ENCODE data around the gene CTDSP2.
"Not testable (repeated sequence)": the region's sequence is repeated elsewhere in the genome, so short reads cannot be mapped to it uniquely, and the experiment has no call there.

CTDSP2 gene

DNA sequence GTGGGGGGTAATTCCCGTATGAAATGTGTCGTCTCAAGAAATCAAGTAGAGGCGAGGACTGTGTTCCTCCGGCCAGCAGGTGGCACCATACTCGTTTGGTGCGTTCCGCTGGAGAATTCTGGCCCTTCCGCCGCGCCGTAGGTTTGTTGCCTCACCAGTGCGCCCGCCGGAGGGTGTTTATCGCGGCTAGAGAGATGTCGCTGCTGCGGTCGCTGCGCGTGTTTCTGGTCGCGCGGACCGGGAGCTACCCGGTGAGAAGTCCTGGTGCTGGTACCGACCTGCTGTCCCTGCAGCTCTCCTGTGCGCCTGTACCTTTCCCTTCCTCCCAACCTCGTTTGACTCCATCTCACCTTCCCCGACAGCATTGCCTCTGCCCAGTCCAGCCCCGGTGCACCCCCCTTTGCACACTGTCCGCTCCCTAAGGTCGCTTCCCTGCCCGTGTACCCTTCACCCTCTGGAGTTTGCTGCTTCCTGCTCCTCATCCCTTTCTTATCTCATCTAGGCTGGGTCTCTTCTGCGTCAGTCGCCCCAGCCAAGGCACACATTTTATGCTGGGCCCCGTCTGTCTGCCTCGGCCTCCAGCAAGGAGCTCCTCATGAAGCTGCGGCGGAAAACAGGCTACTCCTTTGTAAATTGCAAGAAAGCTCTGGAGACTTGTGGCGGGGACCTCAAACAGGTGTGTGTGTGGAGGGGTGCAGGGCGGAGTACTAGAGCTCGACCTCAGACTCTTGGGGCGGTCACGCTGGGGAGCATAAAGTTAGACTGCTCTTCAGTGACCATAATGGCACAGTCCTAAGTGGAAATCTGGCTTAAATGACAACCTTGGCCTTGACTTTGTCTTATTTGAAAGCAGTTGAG is 63.7 kb downstream of the CTDSP2 start, which contains the start of gene TSFM:
Gene TSFM (plus strand): TSS at position 180 of the 858 bp plus-strand sequence. CDS start 15 bp downstream, at position 195.
- peak; percentile 91 for DNase-seq (ENCODE audit: low spot score)

GRCh38 chr12:57782243-57782607 is 64.3 kb downstream of the CTDSP2 start:
- no peak for DNase-seq (ENCODE audit: low spot score)

- DNase-seq (ENCODE audit: low spot score), result no peak
These were observed 64.7 kb downstream of the CTDSP2 start for GRCh38 chr12:57781801-57782200.

- DNase-seq (ENCODE audit: low spot score), result no peak
These were observed 65.3 kb downstream of the CTDSP2 start for GRCh38 chr12:57781244-57781643.

DNA sequence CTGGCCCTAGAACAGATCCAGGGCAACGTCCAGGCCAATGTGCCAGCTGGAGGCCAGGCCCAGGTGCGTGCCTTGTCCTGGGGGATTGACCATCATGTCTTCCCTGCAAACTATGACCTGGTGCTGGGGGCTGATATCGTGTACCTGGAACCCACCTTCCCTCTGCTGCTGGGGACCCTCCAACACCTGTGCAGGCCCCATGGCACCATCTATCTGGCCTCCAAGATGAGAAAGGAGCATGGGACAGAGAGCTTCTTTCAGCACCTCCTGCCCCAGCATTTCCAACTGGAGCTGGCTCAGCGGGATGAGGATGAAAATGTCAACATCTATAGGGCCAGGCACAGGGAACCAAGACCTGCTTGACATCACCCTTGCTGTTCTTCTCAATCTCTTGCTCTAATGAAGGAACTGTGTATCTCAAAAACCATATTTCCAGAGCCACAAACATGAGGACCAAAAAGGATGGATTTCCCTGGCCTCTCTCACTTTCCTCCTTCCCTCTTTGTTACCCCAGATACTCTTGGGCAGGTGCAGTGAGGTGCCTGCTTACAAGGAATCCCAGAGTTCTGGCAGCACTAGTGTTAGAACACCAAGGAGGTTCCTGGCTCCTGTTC is 66.1 kb downstream of the CTDSP2 start:
- DNase-seq (ENCODE audit: low spot score), result no peak

DNA sequence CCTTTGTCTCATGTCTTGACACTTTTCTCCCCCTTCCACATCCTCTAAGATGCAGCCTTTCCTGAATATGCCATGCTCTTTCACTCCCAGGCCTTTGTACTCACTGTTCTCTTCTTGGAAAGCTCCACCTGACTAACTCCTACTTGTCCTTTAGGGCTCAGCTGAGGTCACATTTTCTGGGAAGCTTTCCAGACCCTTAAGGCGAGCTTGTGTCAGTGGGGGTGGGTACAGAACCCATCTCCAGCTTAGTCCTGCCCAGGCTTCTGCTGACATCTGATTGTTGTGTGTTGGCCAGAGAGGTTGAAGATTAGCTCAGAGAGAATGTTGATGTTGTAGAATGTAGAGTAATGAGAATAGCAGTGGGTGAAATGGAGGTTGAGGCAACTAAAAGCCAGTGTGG is 66.8 kb downstream of the CTDSP2 start:
- no peak for DNase-seq (ENCODE audit: low spot score)

GRCh38 chr12:57777911-57778310 is 68.6 kb downstream of the CTDSP2 start:
- DNase-seq (ENCODE audit: low spot score), result no peak

GRCh38 chr12:57777367-57777766 is 69.2 kb downstream of the CTDSP2 start:
- no peak for DNase-seq (ENCODE audit: low spot score)

DNA sequence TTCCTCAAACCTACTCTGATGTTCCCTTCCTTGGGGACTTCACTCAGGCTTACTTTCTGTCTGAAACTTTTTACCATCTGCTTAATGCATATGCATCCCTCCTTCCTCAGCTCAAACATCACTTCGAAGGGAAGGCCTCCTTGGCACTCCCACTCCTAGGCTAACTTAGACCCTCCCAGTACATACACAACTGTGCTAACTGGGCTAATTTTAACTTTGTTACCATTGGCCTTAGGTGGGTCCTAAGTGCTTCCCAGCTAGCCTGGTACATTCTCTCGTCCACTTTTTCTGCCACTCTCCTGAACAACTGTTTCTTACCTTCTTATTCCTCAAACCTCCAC is 70.3 kb downstream of the CTDSP2 start:
- no peak for DNase-seq (ENCODE audit: low spot score)

- DNase-seq (ENCODE audit: low spot score), result no peak
These were observed 70.8 kb downstream of the CTDSP2 start for GRCh38 chr12:57775563-57776246.

GRCh38 chr12:57775044-57775443 is 71.5 kb downstream of the CTDSP2 start:
- no peak for DNase-seq (ENCODE audit: low spot score)

- not testable (repeated sequence) for DNase-seq (ENCODE audit: low spot score)
These were observed 71.9 kb downstream of the CTDSP2 start for GRCh38 chr12:57774634-57775033.

GRCh38 chr12:57772429-57773322 is 73.9 kb downstream of the CTDSP2 start, which contains the start of gene EEF1AKMT3:
Gene EEF1AKMT3 (plus strand): TSS chr12:57772614. CDS start chr12:57772725, 111 bp downstream.
- no peak for DNase-seq (ENCODE audit: low spot score)

GRCh38 chr12:57771873-57772428 is 74.6 kb downstream of the CTDSP2 start, which contains the start of gene METTL1:
Gene METTL1 (minus strand): TSS chr12:57772105. CDS start chr12:57772083, 22 bp downstream.
- peak; percentile 98 for DNase-seq (ENCODE audit: low spot score)

DNA sequence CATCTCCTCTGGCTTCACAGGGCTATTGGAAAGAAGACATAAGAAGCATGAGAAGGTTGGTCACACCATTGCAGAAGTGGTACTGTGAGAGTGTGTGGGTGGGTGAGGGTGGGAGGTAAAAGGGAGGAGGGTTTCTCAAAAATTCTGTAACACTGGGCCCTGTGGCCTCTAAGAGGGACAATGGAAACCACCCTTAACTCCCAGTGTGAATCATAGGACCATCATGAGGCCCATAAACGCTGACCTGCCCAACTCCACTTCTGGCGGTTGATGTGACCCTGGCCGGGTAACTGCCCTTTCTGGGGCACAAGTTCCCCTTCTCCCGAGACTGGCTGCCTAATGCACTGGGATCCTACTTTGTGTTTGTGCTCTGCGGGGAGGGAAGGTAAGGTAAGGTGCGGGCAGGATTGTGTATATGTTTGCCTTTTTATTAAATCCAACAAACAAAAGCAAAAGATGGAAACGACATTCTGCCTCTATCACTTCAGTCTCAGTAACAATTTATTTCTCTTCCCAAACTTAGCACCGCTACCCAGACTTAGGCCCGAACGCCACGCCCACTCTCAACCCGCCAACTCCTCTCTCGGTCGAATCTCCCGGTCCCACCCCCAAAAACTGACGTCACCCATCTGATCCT is 75.2 kb downstream of the CTDSP2 start:
- DNase-seq (ENCODE audit: low spot score), result peak; percentile 93

DNA sequence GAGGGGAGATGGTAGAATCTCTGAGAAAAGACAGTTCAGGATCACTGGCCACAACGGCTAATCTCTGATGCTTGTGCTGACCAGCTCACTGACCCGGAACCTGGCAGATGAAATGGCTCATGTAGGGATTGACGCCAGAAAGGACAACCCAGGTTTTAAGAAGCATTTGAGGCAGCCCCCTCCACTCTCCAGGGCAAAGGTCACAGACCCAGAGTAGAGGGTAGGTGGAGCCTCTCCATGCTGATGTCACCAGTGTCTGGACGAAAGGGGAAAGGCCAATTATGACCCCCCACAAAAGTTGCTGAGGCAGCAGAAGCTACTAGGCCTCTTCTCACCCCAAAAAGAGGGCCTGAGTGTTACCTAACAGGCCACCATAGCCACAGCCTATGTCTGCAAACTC is 75.8 kb downstream of the CTDSP2 start:
- peak; percentile 8 for DNase-seq (ENCODE audit: low spot score)

Measured in SK-N-DZ (cell line).